SK-N-MC (cell line): Measurements from ENCODE around the gene GAL3ST3.

ENCODE experiments used
- DNase-seq: peaks from one replicate; pipeline ENCODE4 v3.0.0-alpha.2; 2011; ENCODE audit warnings: low read depth, low spot score
- H3K27ac ChIP-seq: fragments of 200-600 bp; sonication (generic); 2 replicates; pipeline ENCODE4 v1.5.1; 2016; ENCODE audit warnings: mixed run types
- H3K36me3 ChIP-seq: fragments of 200-600 bp; sonication (generic); 2 replicates; pipeline ENCODE4 v1.6.1; 2017; ENCODE audit warnings: antibody characterized with exemption, low read length, mixed read lengths; ENCODE audit not compliant: insufficient read depth
- H3K4me3 ChIP-seq: fragments of 200-600 bp; sonication (generic); 2 replicates; pipeline ENCODE4 v1.5.1; 2016
- H3K9ac ChIP-seq: fragments of 200-600 bp; sonication (generic); 2 replicates; pipeline ENCODE4 v1.8.0; 2017; ENCODE audit warnings: mixed run types, mixed read lengths; ENCODE audit not compliant: insufficient read length
- H3K9me3 ChIP-seq: fragments of 200-600 bp; sonication (generic); 2 replicates; pipeline ENCODE4 v1.6.1; 2017; ENCODE audit warnings: low read depth, mild to moderate bottlenecking, antibody characterized with exemption, low read length, moderate library complexity, mixed read lengths
- EZH2 ChIP-seq: fragments of 200-600 bp; sonication (generic); IDR thresholded peaks from one replicate; pipeline ENCODE4 v1.6.1; 2017; ENCODE audit warnings: antibody characterized with exemption
- FOXP2 ChIP-seq: optimal IDR thresholded peaks from 2 replicates; pipeline ENCODE3; 2011; ENCODE audit warnings: mild to moderate bottlenecking, moderate library complexity; ENCODE audit not compliant: insufficient read depth; ENCODE audit errors: extremely low read length, control extremely low read depth
- POLR2AphosphoS5 ChIP-seq: IDR thresholded peaks from 2 replicates; pipeline ENCODE4 v1.6.1; 2012; ENCODE audit warnings: mild to moderate bottlenecking, low read depth, low read length, borderline replicate concordance

GAL3ST3 gene

DNA sequence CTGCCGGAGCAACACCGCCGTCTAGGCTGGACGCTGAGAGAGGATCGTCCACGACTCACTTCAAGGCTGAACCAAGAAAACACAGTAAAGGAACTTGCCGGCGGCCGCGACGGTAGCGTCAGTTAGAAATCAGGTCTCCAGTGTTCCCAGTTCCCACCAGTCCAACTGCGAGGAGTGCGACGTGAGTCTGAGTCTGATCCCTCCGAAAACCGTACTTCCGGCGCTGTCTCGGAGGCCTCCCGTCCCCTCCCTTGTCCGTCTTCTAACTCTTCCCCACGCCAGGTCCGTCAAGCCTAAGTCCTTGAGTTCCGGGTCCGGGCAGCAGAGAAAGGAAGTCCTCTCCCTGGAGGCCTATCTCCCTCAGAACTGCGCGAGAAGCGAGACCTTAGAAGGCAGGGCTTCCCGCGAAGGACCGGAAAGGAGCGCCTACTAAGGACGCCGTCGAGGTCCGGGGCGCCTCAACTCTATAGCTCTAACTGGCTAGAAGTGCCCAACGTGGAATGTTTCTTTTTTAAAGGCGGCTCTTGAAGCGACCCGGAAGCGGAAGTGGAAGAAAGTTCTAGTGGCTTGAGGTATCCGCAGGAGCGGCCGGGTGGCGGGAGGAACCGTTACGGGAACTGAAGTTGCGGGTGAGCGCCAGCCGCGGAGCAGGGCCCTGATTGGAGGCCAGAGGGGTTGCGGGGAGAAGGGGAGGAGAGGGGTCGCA is 46.9 kb downstream of the GAL3ST3 start, which contains the start of the genes BANF1 and EIF1AD:
BANF1 (plus strand) TSS at position 562 of the 706 bp plus-strand sequence. CDS start 748 bp downstream, outside the sequence.
EIF1AD (minus strand) TSS at position 216 of the 706 bp plus-strand sequence. CDS start 1,768 bp downstream, outside the sequence.
- H3K4me3 ChIP-seq: peak within 1 kb of the TSS; percentile 89
- TF ChIP-seq EZH2 (no peak), FOXP2 (peak; percentile 54), POLR2AphosphoS5 (peak; percentile 94)
- peak within 1 kb of the TSS; percentile 99 for H3K27ac ChIP-seq
- DNase-seq: peak; percentile 95
- no peaks in the 10 kb centered on the region for H3K9me3 ChIP-seq
- peak within 1 kb of the TSS; percentile 93 for H3K9ac ChIP-seq
- H3K36me3 ChIP-seq: peaks cover 51% of the 10 kb centered on the region

DNA sequence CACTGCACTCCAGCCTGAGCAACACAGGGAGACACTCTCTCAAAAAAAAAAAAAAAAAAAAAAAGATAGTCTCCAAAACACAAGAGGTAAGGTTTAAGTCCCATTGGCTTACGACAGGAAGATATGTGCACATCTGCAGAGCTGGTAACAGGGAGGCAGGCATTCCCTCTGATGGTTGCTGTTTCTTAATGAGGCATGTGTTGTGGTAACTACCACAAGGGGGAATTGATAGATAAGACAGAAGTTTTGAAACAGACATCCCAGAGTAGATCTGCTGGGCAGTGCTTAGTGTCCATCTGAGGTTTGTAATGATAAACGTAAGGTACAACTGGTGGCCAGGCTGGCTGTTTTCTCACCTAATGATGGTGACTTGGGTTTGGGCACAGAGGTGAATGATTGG is 51.7 kb downstream of the GAL3ST3 start:
- TF ChIP-seq EZH2 (no peak), FOXP2 (no peak)
- Histone ChIP-seq H3K36me3 (peaks cover 34% of the 10 kb centered on the region), H3K27ac (no peak overlapping the region), H3K4me3 (no peak overlapping the region), H3K9ac (no peak overlapping the region), H3K9me3 (no peaks in the 10 kb centered on the region)
- DNase-seq: no peak

DNA sequence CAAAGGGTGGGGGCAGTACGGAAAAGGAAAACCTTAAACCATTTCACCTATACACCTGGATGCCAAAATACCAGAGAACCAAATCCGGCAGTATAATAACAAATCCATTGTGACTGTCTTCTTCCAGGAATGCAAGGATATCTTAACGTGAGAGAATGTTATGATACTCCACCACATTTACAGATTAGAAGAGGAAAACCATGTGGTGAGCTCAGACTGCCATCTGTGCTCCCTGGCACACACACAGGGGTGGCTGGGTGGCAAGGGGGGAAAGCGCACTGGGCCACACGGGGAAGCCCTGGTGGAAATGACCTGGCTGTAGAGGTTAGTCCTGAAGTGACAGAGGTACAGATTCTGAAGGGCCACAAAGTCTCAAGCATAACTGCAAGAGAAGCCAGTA is 56.9 kb downstream of the GAL3ST3 start:
- H3K9me3 ChIP-seq: no peaks in the 10 kb centered on the region
- no peaks in the 10 kb centered on the region; the same call in 1 of the 2 replicates for H3K36me3 ChIP-seq
- H3K9ac ChIP-seq: no peak overlapping the region
- no peak for TF ChIP-seq POLR2AphosphoS5
- TF ChIP-seq FOXP2: no peak
- TF ChIP-seq EZH2: no peak
- DNase-seq: no peak
- no peak overlapping the region; the same call in 1 of the 2 replicates for H3K27ac ChIP-seq
- no peak overlapping the region for H3K4me3 ChIP-seq
